GM06990 (cell line): Measurements from ENCODE around the gene SPATA16.

Experiments
- DNase-seq: peaks from one replicate; pipeline ENCODE4 v3.0.0-alpha.2; 2011; ENCODE audit not compliant: insufficient read length; ENCODE audit errors: extremely low read depth
- H3K27me3 ChIP-seq: replicated peaks from 2 replicates; pipeline ENCODE4 v1.6.0; 2011; ENCODE audit warnings: low read length; ENCODE audit not compliant: control insufficient read depth, insufficient read depth
- H3K36me3 ChIP-seq: 2 replicates; pipeline ENCODE4 v1.5.1; 2011; ENCODE audit warnings: low read length; ENCODE audit not compliant: control insufficient read depth, insufficient read depth
- H3K4me3 ChIP-seq: replicated peaks from 2 replicates; pipeline ENCODE4 v1.5.1; 2011; ENCODE audit warnings: low read depth, mild to moderate bottlenecking, control low read depth, low read length
- CTCF ChIP-seq: IDR thresholded peaks from 2 replicates; pipeline ENCODE4 v1.5.1; 2011; ENCODE audit warnings: low read length, control low read depth, mild to moderate bottlenecking, inconsistent platforms; ENCODE audit not compliant: insufficient read depth, poor library complexity, severe bottlenecking

The SPATA16 gene

DNA sequence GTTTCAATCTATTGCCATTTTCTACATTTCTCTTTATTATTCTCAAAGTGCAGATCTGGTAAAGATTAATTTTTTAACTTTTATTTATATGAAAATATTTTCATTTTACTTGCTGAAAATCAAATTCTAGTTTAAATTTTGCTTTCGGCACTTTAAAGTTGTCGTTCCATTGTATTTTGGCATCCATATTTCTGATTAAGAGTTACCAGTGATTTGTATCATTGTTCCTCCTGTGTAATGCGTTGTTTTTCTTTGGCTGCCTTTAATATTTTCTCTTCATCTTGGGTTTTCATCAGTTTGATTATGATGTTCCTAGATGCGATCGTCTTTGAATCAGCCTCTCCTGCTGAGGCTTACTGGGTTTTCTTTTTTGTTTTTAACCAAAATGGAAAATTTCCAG, 97.3 kb downstream of the SPATA16 start:
- DNase-seq, result no peak
- no peak for TF ChIP-seq CTCF
- H3K36me3 ChIP-seq, result no peaks in the 10 kb centered on the region
- H3K27me3 ChIP-seq, result no peaks in the 10 kb centered on the region
- no peak overlapping the region for H3K4me3 ChIP-seq

DNA sequence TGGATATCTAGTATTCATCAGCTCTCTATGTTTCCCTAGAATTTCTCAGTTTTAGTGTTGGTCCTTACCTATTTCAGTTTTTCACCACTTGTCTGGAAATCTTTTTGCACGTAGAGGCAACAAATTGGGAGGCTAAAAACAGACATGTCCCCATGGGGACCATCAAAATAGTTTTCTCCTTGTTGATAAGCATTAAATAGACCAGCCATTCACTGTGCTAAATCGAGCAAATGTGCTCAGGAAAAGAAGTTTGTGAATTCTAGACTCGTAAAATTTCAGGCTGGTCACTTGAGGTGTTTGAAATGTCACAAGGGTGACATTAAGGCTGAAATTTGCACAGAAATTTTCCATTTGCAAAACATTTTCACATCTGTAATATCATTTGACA, 102.6 kb downstream of the SPATA16 start:
- TF ChIP-seq CTCF, result no peak
- H3K36me3 ChIP-seq, result no peaks in the 10 kb centered on the region
- H3K27me3 ChIP-seq, result no peaks in the 10 kb centered on the region
- H3K4me3 ChIP-seq, result no peak overlapping the region
- no peak for DNase-seq

DNA sequence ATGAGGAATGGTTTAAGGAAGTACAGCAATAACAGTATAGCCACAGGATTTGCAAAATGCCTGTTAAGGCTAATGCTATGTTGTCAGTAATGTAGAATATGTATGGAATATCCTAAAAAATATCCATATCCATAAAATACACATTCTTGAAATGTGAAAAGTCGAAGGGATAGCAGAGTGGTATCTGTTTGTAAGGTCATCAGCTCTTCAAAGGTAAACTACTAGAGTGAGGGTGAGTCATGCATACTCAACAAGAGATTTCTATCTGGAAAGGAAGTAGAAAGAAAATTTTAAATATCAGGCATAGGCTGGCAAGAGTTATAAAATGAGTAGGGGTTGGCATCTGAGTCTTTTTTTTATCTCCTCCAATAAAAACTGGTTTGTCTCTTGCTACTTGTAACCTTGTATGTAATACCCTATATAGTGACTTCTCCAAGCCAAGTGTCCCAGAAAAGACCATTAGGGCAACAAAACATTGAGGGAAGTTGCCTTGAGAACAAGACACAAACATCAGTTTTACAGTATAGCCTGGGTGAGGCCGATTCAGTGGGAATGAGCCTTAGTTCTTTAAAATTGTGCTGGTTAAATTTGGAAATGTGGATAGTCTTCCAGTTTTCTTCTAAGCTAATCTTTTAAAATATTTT, 103.1 kb downstream of the SPATA16 start:
- no peak overlapping the region for H3K4me3 ChIP-seq
- TF ChIP-seq CTCF, result no peak
- DNase-seq, result no peak
- no peaks in the 10 kb centered on the region for H3K27me3 ChIP-seq
- H3K36me3 ChIP-seq, result no peaks in the 10 kb centered on the region

- H3K36me3 ChIP-seq, result no peaks in the 10 kb centered on the region
Measured at GRCh38 chr3:173030273-173030672, 110.8 kb downstream of the SPATA16 start.

GRCh38 chr3:173028351-173028750, 112.7 kb downstream of the SPATA16 start:
- Histone ChIP-seq H3K27me3 (no peaks in the 10 kb centered on the region), H3K36me3 (no peaks in the 10 kb centered on the region), H3K4me3 (no peak overlapping the region)
- TF ChIP-seq CTCF, result no peak
- DNase-seq, result no peak

More at GRCh38 chr3:173030273-173030672, 110.8 kb downstream of the SPATA16 start:
- no peaks in the 10 kb centered on the region for H3K27me3 ChIP-seq
- no peak for DNase-seq
- TF ChIP-seq CTCF, result no peak
- H3K4me3 ChIP-seq, result no peak overlapping the region

- no peaks in the 10 kb centered on the region for H3K27me3 ChIP-seq
- H3K4me3 ChIP-seq, result no peak overlapping the region
- no peak for TF ChIP-seq CTCF
- no peak for DNase-seq
- H3K36me3 ChIP-seq, result no peaks in the 10 kb centered on the region
Measured at GRCh38 chr3:173027429-173027828, 113.6 kb downstream of the SPATA16 start.
